ENCODE results near the gene GULP1.
"Not testable (repeated sequence)": the region's sequence is repeated elsewhere in the genome, so short reads cannot be mapped to it uniquely, and the experiment has no call there.

Gene GULP1

DNA sequence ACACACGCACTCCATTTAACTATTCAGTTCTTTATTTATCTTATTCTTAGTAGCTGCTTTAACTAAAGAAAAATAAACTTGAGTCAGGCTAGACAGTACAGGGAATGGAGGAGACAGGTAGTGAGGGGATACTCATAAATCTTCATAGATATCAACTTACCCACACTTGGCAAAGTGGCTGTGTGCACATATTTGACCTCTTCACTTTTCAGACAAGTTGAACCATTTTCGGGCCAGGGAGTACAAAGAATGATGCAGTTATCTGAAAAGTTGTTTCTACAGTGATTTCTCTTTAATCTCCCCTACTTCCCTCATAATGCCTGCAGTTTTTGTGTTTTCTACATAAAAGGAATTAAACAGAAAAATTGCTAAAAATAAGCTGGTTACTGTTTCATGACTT lies 307.5 kb downstream of the GULP1 start:
- DNase-seq, result no peak

DNA sequence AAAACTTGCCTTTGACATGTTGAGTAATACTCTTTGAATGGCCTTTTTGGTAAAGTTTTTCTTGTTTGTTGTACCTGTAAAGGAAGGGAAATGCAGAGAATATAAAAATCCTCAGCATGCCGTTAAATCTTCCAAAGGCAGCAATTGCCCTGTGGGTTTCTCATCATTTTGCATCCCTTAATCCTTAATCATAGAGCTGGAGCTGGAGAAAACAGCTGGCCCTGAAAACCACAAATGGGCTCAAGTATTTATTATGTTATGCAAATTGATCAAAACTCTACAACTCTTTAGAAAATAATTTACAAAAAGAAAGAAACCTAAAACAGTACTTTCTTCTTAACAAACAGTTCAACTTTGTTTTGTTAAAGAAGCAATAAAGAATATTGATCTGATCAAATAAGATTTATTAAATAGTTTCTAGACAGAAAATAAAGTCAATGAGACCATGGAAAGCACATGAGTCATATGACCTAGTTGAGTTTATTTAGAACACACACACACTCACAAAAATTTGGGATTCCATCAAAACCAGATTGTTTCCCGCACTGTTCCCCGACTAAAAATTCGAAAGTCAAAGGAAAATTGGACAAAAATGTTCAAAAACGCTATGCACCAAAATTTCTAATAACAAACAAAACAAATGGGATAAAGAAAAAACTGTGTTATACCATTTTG lies 309.0 kb downstream of the GULP1 start:
- DNase-seq, result no peak

DNA sequence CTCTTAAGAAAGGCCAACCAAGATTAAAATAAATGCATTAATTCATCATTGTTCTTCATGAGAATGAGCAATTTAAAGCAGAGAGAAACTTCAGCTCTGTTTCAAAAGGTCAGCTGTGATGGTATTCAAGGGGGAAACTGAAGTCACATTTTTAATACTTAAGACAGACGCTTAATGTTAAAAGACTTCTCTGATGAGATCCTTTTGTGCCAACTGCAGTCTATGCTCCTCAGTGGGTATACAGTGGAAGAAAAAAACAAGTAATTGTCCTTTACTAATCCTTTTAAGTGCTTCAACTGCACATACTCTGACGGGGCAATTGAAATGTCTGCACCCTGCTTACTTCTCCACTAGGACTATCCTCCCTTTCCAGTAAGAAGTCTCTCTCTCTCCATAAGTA lies 309.7 kb downstream of the GULP1 start:
- DNase-seq, result no peak

DNA sequence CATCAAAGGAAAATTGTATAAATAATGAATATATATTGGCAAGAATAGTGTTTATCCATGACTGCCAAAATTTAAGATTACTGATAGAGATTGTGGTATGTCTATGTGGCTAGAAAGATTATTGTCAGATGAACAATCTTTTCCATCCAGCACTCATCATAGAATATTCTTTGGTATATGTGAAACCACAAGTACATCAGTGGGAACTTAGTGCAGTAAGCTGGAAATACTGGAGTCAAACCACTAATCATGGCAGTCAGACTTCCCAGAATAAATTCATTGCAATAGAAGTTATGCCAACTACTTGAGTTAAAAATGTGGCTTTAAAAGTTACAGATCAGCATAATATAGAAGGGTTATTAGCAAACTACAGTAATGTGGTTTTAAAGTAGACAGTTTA lies 310.3 kb downstream of the GULP1 start:
- DNase-seq, result no peak

DNA sequence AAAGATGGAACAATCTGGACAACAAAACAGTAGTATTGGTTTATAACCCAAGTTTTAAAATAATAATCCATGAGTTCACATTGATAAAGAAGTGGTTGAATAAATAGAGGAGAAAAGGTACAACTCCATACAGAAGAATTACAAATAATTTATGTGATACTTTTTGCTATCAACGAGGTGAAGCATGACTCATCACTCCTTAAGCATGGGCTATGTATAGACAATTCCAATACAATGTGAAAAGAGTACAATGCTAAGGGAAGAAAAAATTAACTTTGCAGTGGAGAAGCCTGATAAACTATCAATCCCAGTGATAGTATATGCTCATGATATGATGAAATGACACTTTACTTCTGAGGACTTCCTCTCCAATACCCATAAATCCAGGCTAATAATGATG lies 312.9 kb downstream of the GULP1 start:
- DNase-seq, result no peak

DNA sequence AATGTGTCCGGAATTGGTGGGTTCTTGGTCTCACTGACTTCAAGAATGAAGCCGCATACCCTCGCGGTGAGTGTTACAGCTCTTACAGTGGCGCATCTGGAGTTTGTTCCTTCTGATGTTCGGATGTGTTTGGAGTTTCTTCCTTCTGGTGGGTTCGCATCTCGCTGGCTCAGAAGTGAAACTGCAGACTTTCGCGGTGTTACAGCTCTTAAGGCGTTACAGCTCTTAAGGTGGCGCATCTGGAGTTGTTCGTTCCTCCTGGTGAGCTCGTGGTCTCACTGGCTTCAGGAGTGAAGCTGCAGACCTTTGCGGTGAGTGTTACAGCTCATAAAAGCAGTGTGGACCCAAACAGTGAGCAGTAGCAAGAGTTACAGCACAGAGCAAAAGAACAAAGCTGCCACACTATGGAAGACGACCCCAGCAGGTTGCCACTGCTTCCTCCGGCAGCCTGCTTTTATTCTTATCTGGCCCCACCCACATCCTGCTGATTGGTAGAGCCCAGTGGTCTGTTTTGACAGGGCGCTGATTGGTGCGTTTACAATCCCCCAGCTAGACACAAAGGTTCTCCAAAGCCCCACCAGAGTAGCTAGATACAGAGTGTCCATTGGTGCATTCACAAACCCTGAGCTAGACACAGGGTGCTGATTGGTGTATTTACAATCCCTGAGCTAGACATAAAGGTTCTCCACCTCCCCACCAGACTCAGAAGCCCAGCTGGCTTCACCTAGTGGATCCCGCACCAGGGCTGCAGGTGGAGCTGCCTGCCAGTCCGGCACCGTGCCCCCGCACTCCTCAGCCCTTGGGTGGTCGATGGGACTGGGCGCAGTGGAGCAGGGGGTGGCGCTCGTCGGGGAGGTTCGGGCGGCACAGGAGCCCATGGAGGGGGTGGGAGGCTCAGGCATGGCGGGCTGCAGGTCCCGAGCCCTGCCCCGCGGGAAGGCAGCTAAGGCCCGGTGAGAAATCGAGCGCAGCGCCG lies 314.2 kb downstream of the GULP1 start:
- not testable (repeated sequence) for DNase-seq

DNA sequence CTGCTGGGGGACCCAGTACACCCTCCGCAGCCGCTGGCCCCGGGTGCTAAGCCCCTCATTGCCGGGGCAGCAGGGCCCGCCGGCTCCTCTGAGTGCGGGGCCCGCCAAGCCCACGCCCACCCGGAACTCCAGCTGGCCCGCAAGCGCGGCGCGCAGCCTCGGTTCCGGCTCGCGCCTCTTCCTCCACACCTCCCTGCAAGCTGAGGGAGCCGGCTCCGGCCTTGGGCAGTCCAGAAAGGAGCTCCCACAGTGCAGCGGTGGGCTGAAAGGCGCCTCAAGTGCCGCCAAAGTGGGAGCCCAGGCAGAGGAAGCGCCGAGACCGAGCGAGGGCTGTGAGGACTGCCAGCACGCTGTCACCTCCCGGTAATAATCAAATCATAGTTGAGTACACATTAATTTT lies 314.9 kb downstream of the GULP1 start:
- not testable (repeated sequence) for DNase-seq

DNA sequence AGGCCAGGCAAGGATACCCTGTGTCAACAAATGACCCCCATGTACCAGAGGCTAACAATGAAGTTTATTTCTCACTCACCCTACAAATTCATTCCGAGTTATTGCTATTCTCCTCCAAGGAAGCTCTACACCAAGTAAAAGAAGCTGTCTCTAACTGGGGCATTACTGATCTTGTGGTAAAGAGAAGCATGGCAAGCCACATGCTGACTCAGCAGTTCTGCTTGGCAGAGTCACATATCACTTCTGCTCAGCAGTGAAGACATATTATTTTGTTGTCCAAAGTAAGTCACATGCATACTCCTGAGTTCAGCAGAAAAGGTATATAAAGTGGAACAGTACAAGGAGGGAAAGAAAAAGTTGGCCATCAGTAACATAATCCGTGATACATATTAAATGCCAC lies 315.8 kb downstream of the GULP1 start:
- DNase-seq, result no peak

DNA sequence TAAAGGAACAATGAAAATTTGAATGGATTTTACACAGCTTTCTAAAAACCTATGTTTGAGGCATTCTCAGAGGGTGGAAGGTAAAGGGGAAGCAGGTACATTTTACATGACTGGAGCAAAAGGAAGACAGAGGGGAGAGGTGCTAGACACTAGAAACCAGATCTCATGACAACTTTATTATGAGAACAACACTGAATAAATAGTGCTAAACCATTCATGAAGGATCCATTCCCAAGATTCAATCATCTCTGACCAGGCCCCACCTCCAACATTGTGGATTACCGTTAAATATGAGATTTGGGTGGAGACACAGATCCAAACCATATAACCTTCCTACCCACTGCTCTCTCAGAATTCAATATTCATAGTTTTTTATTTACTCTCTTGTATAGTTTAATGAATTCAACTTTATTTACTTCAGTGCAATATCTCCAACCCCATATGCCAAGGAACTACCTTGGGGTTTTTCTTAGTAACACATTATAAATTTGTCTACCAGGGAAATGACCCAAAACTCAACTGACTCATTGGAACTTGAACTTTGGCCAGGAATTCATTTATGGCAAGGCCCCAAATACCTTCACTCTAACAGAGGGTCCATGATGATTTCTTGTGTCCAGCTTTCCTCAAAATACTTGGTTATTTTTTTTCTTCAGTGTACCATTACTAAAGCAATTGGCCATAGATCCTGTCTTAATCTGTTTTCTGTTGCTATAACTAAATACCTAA lies 317.8 kb downstream of the GULP1 start:
- no peak for DNase-seq

DNA sequence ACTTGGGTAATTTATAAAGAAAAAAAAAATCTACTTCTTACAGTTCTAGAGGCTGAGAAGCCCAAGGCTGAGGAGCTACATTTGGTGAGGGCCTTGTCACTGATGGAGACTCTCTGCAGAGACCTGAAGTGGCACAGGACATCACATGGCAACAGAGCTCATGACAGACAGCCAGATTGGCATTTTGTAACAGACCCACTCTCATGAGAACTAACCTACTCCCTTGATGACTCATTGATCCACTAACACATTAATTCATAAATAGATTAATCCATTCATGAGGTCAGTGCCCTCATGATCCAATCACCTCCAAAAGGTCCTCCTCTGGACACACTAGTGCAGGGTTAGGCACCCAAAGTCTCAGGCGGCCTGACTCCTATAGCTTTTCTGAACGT lies 318.4 kb downstream of the GULP1 start:
- DNase-seq, result no peak

DNA sequence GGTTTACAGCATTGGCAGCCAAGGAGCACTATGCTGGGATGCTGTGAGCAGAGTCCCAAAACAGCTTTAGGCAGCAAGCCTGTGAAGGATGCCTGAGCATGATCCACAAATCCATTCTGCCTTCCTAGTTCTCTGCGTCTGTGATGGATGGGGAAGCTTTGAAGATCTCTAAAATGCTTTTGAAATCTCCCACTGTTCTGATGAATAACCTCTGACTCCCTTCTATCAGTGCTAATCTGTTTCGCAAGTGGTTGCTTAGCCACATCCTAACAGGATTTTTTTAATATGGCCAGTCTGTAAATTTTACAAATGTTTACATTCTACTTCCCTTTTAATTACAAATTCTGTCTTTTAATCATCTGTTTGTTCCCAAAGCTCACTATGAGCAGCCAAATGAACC lies 319.2 kb downstream of the GULP1 start:
- DNase-seq, result no peak

DNA sequence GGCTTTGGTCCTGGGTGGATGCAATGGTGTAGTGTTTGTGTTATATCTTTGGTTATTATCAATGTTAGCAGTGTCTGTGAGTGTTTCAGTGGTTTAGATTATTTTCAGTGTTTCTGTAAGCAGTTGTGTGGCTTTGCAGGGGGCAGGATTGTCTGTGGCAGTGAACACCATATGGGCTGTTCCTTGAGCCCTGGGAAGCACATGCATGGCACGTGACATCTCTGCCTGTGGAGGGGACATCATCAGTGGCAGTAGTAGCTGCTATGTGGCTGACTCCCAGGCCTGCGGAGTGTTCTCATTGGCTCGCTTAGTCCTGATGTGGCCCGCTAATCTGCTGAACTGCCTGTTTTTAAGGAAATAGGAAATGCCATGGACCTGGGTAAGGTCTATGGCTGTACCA lies 327.5 kb downstream of the GULP1 start:
- no peak for DNase-seq

DNA sequence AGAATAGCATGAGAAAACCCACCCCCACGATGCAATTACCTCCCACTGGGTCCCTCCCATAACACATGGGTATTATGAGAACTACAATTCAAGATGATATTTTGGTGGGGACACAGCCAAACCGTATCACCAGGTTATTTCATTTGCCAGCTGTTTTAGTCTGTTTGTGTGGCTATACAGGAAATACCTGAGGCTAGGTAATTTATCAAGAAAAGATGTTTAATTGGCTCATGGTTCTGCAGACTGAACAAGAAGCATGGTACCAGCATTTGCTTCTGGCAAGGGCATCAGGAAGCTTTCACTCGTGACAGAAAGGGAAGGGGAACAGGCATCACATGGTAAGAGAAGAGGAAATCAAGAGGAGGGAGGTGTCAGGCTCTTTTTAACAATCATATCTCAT lies 329.2 kb downstream of the GULP1 start:
- DNase-seq, result no peak

DNA sequence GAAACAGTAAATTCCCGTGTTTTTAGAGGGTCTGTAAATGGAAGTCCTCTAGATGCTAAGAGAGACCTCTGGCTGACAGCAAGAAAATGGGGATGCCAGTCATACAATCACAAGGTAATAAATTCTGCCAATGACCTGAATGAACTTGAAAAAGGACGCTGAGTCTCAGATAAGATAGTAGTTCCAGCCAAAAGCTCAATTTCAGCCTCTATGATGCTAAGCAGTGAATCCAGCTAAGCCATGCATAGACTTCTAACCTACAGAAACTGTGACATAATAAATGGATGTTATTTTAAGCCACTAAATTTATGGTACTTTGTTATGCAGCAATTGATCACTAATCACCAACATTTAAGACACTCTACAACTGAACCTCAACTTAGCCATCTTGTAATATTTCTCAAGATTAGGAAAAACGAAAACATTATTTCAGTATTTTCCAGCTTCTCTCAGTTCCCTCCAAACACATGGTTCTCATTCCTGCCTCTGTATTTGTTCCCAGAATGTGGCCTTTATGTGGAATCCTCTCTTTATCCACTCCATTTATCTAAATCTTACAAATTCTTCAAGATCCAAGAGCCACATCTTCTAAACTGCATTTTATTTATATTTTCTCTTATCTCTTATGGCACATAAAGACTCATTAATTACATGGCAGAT lies 331.1 kb downstream of the GULP1 start:
- DNase-seq, result no peak

DNA sequence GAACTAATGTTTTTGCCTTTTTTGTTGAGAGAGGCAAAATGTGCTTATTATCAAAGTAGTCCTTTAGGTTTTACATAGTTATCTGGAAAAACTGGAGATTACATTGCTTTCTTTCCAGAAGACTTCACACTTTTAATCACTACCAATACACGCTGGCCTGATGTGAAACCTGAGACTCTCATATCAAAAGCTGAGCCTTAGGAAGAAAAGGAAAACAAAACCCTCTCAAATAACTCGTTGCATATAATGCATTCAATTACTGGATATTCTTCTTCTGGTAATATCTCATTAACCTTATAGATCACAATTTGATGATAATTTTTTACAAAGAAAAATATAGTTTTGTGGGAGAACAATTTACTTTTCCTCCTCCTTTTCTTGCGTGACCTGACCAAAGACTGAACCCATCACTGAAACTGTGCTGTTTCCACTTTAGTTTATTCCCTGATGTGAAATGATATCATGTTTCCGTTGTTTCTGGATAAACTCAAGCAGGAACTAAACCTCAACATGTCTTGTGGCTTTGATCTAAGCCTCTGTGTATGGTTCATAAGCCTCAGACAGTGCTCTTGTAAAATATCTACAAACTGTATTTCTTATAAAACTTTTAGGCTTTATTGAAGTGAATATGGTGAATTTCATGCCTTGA lies 332.4 kb downstream of the GULP1 start:
- no peak for DNase-seq

DNA sequence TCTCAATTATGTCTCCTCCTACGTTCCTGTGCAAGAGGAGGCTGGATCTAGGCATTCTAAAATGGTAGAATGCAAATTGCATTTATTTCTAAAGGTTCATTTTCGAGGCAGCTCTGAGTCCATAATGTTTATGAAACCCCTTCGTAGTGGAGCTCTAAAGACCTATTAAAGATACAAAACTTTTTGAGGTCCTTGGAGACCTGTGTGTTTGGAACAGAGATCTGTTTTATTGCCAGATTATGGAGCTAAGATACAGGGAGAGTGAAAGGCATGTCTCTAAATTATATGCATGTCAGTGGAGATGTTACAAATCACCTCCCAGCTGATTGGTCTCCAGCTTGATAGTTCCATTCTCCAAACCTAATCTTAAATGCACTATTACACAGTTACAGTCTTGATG lies 335.8 kb downstream of the GULP1 start:
- no peak for DNase-seq

DNA sequence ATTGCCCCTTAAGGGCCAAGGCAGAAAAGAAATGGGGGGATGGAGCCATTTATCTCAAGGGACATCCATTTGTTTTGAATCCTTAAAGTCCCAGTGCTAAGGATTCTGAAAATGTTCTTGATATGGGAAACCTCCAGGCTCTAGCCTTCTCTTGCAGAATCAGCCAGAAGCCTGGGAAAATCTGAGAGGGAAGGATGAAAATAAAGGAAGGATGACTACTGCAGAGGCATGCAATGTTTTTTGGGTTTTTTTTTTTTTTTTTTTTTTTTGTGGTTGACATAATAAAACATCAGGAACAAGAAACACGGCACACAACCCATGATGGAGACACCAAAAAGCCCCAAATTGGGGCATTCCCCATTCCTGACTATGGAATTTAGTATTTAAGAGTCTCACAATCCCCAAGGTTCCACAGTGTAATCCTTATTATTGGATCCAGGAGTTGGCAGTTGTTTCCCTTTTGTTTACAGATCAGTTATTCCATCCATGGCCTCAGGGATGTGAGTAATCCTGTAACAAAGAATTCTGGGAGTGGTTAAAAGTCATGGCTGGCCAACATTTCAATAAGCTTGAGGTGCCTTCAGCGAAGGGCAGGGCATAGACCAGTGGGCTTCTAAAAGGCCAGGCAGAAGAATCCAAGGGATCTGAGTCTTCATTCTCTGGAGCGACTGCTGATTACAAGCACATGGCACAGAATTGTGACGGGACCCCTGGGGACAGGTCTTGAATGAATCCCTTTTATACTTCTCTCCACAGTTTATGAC lies 337.5 kb downstream of the GULP1 start:
- no peak for DNase-seq

DNA sequence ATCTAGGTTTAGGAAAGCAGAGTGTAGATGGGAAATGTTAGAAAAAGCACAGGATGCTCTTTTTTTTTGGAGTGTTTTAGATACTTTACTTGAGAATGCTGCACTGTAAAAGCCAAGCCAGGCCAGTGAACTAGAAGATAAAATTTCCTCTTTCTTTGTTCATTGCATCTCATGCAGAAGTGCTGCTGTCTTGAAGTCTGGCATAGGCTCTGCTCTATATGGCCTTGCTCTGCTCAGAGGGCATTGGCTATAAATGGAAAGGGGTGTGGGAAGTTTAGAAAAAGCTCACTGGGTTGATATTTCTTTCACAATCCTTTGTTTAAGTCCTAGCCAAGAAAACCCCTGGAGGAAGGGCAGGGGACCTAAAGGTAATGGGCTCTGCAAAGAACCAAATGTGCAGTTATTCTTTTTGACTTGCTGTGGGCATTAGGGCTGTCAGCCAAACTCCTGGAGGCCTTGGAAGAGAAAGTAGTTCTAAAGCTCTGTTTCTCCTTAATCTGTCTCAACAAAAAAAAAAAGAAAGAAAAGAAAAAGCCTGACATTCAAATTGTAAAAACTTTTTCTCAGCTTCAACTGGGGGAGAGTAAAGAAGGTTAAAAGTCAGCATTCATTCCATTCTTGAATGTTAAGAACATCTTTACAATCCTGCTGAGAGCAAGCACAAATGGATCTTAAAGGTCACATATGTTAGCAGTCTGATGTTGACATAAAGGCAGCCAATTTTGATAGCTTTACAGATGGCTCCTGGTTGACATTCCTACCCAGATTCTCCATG lies 338.3 kb downstream of the GULP1 start:
- no peak for DNase-seq

DNA sequence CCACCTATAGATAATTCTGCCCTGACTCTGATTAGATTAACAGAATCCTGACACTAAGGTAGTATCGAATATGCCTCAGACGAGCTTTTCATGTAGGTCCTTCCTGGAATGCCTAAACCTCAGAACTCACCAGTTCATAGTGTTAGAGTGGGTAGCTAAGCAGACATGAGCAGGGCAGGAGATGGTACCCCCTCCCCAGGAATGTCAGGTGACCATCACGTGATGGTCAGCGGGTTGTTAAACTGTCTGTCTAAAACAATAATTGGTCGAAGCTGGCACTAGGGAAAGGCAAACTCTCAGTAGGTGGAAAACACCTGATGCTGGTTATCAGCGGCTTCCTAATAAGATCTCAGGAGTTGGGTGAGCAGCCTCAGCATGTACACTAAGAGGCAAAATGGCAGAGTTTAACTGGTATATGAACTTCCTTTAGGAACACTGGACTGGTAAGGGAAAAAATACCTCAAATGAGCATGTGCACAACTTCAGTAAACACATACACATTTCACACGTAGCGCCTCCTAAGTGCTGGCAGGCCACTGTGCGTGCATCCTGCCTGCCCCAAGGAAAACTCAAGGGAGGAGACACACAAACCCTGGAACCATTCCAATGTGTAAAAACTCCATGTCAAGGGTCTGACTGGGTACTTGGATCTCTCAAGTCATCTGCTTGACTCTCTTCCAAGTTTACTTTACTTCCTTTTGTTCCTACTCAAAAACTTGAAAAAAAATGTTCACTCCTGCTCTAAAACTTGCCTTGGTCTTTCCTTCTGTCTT lies 339.5 kb downstream of the GULP1 start:
- DNase-seq, result no peak
